Activated B cell treated with CpG ODN at 0.5 μM for 24 hours (primary cell): ENCODE results near the gene ALX3. TPM values are rescaled to one million over a fixed set of nuclear protein-coding genes. Genes with fewer than 3 reads are reported as not detected.
"Not testable (repeated sequence)": the region's sequence is repeated elsewhere in the genome, so short reads cannot be mapped to it uniquely, and the experiment has no call there.

Source experiments
- ATAC-seq: fragments of 200-7000 bp; cut with Tn5 transposase; one replicate; pipeline ENCODE4 v1.10.0; 2021; ENCODE audit warnings: low read depth, mild to moderate bottlenecking, moderate library complexity
- CTCF ChIA-PET: fragments of 350-600 bp; sonication (Branson Sonifier 250); formaldehyde crosslinking; loops from one replicate; lab custom pipeline; 2021; ENCODE audit warnings: antibody characterized with exemption; lab: Charles Lee
- POLR2A ChIA-PET: fragments of 350-600 bp; sonication (Branson Sonifier 250); formaldehyde crosslinking; loops from one replicate; lab custom pipeline; 2021; ENCODE audit warnings: antibody characterized with exemption; lab: Charles Lee
- DNase-seq: peaks from one replicate; pipeline ENCODE4 v3.0.0; 2022
- H3K27ac Mint-ChIP-seq: one replicate; pipeline ENCODE4 v1.8.0; 2020; ENCODE audit warnings: mixed read lengths
- H3K27me3 Mint-ChIP-seq: one replicate; pipeline ENCODE4 v1.8.0; 2021; ENCODE audit warnings: mixed read lengths
- H3K36me3 Mint-ChIP-seq: one replicate; pipeline ENCODE4 v1.8.0; 2021; ENCODE audit warnings: low read depth, mixed read lengths
- H3K4me1 Mint-ChIP-seq: one replicate; pipeline ENCODE4 v1.8.0; 2021; ENCODE audit warnings: mixed read lengths
- H3K4me3 Mint-ChIP-seq: one replicate; pipeline ENCODE4 v1.8.0; 2020; ENCODE audit warnings: mild to moderate bottlenecking, mixed read lengths
- H3K9me3 Mint-ChIP-seq: one replicate; pipeline ENCODE4 v1.8.0; 2020; ENCODE audit warnings: mixed read lengths
- intact Hi-C: fragments of 100-400 bp; cut with micrococcal nuclease; formaldehyde crosslinking; loops from one replicate; pipeline ENCODE4 v1.15.1; 2024
- total RNA-seq: library from RNA; stranded (reverse); gene quantifications from 2 replicates; pipeline ENCODE4 v1.2.3, GENCODE V29; 2022
- TF ChIP-seq, protein P1 (sequence below): fragments of 200-600 bp; IDR thresholded peaks from one replicate; pipeline ENCODE4 v1.8.0; 2022; ENCODE audit warnings: antibody characterized with exemption, mild to moderate bottlenecking

ALX3 gene
- total RNA-seq, 1 donor from 2014 or later = not detected

DNA sequence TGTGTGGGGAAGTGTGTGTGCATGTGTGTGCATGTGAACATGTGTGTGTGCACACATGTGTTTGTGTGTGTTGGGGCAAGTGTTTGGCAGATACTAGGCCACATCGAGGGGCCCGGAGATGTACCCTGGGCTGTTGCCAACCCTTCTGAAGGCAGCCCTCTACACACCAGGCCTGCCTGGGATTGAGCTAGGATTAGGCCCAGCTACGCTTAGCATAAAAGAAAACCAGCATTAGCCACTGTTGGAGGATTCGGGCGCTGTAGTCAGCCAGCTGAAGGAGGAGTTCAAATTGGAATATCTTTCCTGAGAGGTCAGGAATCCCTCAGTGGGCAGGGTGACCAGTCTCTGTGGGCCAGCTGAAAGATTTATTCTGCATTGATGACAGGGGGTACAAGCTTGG, 10.6 kb upstream of the ALX3 start:
- no peak overlapping the region for H3K27ac Mint-ChIP-seq
- peaks cover 45% of the 10 kb centered on the region for H3K27me3 Mint-ChIP-seq
- ChIA-PET CTCF (interaction anchor here (0.8 to 1.8 kb wide), 3 partner anchors 21 to 25 kb away, joined by 3 to 4 read pairs (median 3); no protein-coding TSS in a partner anchor), POLR2A (no interaction called here)
- intact Hi-C loops = no loop called here
- peaks cover 12% of the 10 kb centered on the region for H3K4me1 Mint-ChIP-seq
- no peak overlapping the region for H3K4me3 Mint-ChIP-seq
- TF ChIP-seq, protein P1, sequence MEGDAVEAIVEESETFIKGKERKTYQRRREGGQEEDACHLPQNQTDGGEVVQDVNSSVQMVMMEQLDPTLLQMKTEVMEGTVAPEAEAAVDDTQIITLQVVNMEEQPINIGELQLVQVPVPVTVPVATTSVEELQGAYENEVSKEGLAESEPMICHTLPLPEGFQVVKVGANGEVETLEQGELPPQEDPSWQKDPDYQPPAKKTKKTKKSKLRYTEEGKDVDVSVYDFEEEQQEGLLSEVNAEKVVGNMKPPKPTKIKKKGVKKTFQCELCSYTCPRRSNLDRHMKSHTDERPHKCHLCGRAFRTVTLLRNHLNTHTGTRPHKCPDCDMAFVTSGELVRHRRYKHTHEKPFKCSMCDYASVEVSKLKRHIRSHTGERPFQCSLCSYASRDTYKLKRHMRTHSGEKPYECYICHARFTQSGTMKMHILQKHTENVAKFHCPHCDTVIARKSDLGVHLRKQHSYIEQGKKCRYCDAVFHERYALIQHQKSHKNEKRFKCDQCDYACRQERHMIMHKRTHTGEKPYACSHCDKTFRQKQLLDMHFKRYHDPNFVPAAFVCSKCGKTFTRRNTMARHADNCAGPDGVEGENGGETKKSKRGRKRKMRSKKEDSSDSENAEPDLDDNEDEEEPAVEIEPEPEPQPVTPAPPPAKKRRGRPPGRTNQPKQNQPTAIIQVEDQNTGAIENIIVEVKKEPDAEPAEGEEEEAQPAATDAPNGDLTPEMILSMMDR = no peak
- no peak for DNase-seq
- H3K36me3 Mint-ChIP-seq = no peaks in the 10 kb centered on the region
- no peaks in the 10 kb centered on the region for H3K9me3 Mint-ChIP-seq
- no peak for ATAC-seq

DNA sequence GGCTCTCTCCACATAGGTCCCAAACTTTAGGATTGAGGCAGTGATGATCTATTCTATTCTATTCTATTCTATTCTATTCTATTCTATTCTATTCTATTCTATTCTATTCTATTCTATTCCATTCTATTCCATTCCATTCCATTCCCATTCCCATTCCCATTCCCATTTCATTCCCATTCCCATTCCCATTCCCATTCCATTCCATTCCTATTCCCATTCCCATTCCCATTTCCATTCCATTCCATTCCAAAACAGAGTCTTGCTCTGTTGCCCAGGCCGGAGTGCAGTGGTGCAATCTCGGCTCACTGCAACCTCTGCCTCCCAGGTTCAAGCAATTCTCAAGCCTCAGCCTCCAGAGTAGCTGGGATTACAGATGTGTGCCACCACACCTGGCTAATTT, 9.5 kb upstream of the ALX3 start:
- DNase-seq, POLR2A ChIA-PET, CTCF ChIA-PET, H3K4me3 Mint-ChIP-seq, H3K27ac Mint-ChIP-seq, H3K9me3 Mint-ChIP-seq, ATAC-seq, intact Hi-C loops, H3K36me3 Mint-ChIP-seq: not testable (repeated sequence)
- peaks cover 46% of the 10 kb centered on the region for H3K27me3 Mint-ChIP-seq
- H3K4me1 Mint-ChIP-seq = peaks cover 12% of the 10 kb centered on the region

DNA sequence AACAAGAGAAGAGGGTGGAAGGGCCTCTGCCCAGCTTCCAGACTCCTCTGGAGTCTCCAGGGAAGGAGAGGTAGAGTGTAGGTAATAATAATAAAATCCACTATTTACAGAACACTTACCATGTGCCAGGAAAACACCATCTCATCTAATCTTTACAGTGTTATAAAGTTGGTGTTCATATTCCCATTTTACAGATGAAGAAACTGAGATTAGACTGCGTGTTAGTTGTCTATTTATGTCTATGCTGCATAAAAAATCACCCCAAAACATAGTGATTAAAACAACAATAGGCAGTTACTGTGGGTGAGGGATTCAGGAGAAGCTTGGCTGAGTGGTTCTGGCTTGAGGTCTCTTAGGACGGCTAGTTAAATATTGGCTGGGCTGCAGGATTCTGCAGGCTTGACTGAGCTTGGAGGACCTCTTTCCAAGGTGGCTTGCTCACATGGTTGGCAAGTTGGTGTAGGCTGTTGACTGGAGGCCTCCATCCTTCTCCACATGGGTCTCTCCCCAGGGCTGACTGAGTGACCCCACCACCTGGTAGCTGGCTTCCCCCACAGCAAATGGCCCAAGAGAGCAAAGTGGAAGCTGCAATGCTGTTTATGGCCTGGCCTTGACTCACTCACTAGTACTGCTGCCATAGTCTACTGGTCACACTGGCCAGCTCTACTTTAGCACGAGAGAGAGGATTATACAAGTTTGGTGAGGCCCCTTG, 6.5 kb upstream of the ALX3 start:
- DNase-seq = no peak
- CTCF ChIA-PET = no interaction called here

DNA sequence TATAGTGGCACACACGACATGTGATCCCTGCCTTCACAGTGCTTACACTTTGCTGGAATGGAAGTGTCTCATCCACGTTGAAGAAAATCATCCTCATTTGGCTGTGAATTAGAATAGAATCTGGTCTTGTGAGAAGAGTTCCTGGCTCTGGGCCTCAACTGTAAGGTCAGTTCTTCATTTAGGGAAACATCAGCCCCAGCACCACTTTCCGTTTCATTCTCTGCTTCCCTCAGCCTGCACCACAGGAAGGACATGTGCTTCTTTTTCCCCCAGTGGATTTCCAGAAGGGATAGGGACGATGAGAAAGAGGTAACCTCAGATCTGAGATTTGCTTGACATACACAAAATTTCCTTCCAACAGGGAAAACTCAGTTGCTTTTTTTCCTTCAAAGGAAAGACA, 3.7 kb upstream of the ALX3 start:
- DNase-seq = no peak
- ATAC-seq = no peak
- Mint-ChIP-seq H3K27me3 (peaks cover 41% of the 10 kb centered on the region), H3K27ac (no peak overlapping the region), H3K9me3 (no peaks in the 10 kb centered on the region), H3K36me3 (no peaks in the 10 kb centered on the region), H3K4me1 (peaks cover 11% of the 10 kb centered on the region), H3K4me3 (no peak overlapping the region)
- CTCF ChIA-PET = interaction anchor here (1.1 kb wide), 1 partner anchor 14 kb away, joined by 3 read pairs; no protein-coding TSS in a partner anchor
- intact Hi-C loops = no loop called here
- TF ChIP-seq, protein P1 = no peak
- POLR2A ChIA-PET = interaction anchor here (1.0 kb wide), 1 partner anchor 39 kb away, joined by 4 read pairs; the partner anchor contains the start of gene STRIP1

More for the DNA sequence above, 6.5 kb upstream of the ALX3 start:
- Mint-ChIP-seq H3K4me1 (no peaks in the 10 kb centered on the region), H3K27me3 (peaks cover 37% of the 10 kb centered on the region), H3K4me3 (no peak overlapping the region), H3K27ac (no peak overlapping the region), H3K36me3 (no peaks in the 10 kb centered on the region), H3K9me3 (no peaks in the 10 kb centered on the region)
- intact Hi-C loops = no loop called here
- POLR2A ChIA-PET = no interaction called here
- ATAC-seq = no peak
- TF ChIP-seq, protein P1 = no peak

DNA sequence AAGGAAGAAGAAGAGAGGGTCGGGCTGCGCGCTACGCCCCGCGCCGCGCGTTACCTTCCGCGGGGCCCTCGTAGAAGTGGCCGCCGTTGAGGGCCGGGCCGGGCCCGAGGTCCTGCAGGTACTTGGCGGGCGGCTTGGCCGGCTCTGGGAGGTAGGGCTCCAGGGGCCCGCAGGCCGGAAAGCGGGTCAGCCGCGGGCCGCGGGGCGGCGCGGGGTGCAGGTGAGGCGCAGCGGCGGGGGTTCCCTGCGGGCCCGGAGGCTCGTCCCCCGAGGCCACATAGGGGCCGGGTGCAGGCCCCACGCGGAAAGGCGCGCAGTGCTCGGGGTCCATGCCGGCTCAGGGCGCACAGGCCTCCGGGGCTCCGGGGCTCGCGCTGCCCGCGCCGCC, 196 bp downstream of the ALX3 start:
- TF ChIP-seq, protein P1 = no peak
- intact Hi-C loops = no loop called here
- no peak for ATAC-seq
- Mint-ChIP-seq H3K36me3 (no peaks in the 10 kb centered on the region), H3K27ac (no peak overlapping the region), H3K4me1 (peaks cover 23% of the 10 kb centered on the region), H3K9me3 (no peaks in the 10 kb centered on the region), H3K27me3 (peaks cover 46% of the 10 kb centered on the region), H3K4me3 (peak overlapping the region; percentile 73)
- ChIA-PET POLR2A (no interaction called here), CTCF (no interaction called here)
- no peak for DNase-seq
